Left lung (tissue), 10 donors: ENCODE measurements around the gene CAPRIN2. TPM values are rescaled to one million over a fixed set of nuclear protein-coding genes. Genes with fewer than 3 reads are reported as not detected.

ENCODE experiments used
- ATAC-seq: fragments of 200-7000 bp; cut with Tn5 transposase; one replicate; pipeline ENCODE4 v1.9.1; 2020; ENCODE audit warnings: moderate library complexity
- DNase-seq, 4 donors: peaks; one replicate each; pipeline ENCODE4 v3.0.0-alpha.2; 2013 to 2020
- H3K27ac ChIP-seq, 2 donors: fragments of 200-600 bp; sonication (generic) in 1 of 2; one replicate each; pipeline versions ENCODE4 v1.5.0 to v1.8.0; 2020 to 2021
- H3K27me3 ChIP-seq, 2 donors: fragments of 200-600 bp; sonication (generic) in 1 of 2; one replicate each; pipeline versions ENCODE4 v1.5.0 to v1.8.0; 2020 to 2021
- H3K36me3 ChIP-seq, 2 donors: fragments of 200-600 bp; sonication (generic) in 1 of 2; one replicate each; pipeline versions ENCODE4 v1.5.0 to v1.8.0; 2020 to 2021
- H3K4me1 ChIP-seq, 2 donors: fragments of 200-600 bp; one replicate each; pipeline ENCODE4 v1.8.0; 2021
- H3K4me3 ChIP-seq, 2 donors: fragments of 200-600 bp; sonication (generic) in 1 of 2; one replicate each; pipeline versions ENCODE4 v1.5.0 to v1.8.0; 2020 to 2021; ENCODE audit warnings: mild to moderate bottlenecking in 1 of 2
- H3K9me3 ChIP-seq, 2 donors: fragments of 200-600 bp; sonication (generic) in 1 of 2; one replicate each; pipeline versions ENCODE4 v1.5.0 to v1.8.0; 2020 to 2021
- intact Hi-C, 2 donors: fragments of 100-400 bp; cut with DNase I; formaldehyde crosslinking; loops; one replicate each; pipeline versions ENCODE4 v1.11.2 to v1.14.2; 2022
- polyA plus RNA-seq, 6 donors: library from polyadenylated mRNA; unstranded; fragments of 120-200 nt; gene quantifications; one replicate each; pipeline ENCODE4 v1.2.1, GENCODE V29; 2013; ENCODE audit not compliant: insufficient read length in 6 of 6
- total RNA-seq, 2 donors: library from RNA; stranded (reverse); fragmentation: NEBNext Ultra II Directional; extraction: Animal tissue kit (Norgen Biotek cat#: 25700); gene quantifications; one replicate each; pipeline ENCODE4 v1.2.1, GENCODE V29; 2021
- TF ChIP-seq, protein P1 (sequence below), 2 donors: fragments of 200-600 bp; sonication (generic) in 1 of 2; IDR thresholded peaks; one replicate each; pipeline versions ENCODE4 v1.5.0 to v1.8.0; 2021; ENCODE audit warnings: antibody characterized with exemption in 2 of 2
- donor health status: DM: no; HTN: yes; CAD: no.
- donor health status: DM: no; HTN: no; CAD: no.

CAPRIN2 gene
- total and polyA plus RNA-seq, 8 donors, result 16.4 to 66.3 (median 46.0) TPM

DNA sequence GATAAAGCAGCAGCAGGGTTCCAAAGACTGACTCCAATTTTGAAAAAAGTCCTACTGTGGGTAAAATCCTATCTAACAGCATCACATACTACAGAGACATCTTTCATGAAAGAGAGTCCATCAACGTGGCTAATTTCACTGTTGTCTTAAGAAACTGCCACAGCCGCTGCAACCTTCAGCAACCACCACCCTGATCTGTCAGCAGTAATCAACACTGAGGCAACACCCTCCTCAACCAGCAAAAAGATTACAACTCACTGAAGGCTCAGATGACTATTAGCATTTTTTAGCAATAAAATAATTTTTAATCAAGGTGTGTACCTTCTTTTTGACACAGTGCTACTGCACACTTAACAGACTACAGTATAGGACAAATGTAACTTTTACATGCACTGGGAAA, 6.6 kb downstream of the CAPRIN2 start:
- ATAC-seq (no peak), DNase-seq (no peak)
- peaks cover 0 to 6% of the 10 kb centered on the region in 2 donors for H3K4me1 ChIP-seq
- H3K9me3 ChIP-seq, result no peaks in the 10 kb centered on the region
- H3K27ac ChIP-seq, result no peak overlapping the region
- no peaks in the 10 kb centered on the region for H3K27me3 ChIP-seq
- H3K36me3 ChIP-seq, result peaks cover 0 to 14% of the 10 kb centered on the region in 2 donors
- no peak overlapping the region for H3K4me3 ChIP-seq
- intact Hi-C loops, result no loop called here
- TF ChIP-seq, protein P1, sequence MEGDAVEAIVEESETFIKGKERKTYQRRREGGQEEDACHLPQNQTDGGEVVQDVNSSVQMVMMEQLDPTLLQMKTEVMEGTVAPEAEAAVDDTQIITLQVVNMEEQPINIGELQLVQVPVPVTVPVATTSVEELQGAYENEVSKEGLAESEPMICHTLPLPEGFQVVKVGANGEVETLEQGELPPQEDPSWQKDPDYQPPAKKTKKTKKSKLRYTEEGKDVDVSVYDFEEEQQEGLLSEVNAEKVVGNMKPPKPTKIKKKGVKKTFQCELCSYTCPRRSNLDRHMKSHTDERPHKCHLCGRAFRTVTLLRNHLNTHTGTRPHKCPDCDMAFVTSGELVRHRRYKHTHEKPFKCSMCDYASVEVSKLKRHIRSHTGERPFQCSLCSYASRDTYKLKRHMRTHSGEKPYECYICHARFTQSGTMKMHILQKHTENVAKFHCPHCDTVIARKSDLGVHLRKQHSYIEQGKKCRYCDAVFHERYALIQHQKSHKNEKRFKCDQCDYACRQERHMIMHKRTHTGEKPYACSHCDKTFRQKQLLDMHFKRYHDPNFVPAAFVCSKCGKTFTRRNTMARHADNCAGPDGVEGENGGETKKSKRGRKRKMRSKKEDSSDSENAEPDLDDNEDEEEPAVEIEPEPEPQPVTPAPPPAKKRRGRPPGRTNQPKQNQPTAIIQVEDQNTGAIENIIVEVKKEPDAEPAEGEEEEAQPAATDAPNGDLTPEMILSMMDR (IDR thresholded peaks at IDR 0.05), result no peak

DNA sequence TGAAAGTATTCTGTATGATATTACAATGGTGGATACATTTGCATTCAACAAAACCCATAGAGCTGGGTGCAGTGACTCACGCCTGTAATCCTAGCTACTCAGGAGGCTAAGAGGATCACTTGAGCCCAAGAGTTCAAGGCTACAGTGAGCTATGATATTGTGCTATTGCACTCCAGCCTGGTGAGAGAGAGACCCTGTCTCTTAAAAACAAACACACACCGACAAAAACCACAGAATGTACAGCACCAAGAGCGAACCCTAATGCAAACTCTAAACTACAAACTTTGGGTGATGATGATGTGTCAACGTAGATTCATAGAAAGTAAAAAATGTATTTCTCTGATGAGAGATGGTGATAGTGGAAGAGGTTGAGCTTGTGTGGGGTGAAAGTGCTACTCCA, 8.6 kb downstream of the CAPRIN2 start:
- ATAC-seq (peak; percentile 90), DNase-seq (no peak)
- Histone ChIP-seq H3K27ac (no peak overlapping the region), H3K4me3 (no peak overlapping the region), H3K9me3 (no peaks in the 10 kb centered on the region), H3K36me3 (peaks cover 0 to 14% of the 10 kb centered on the region in 2 donors), H3K27me3 (no peaks in the 10 kb centered on the region), H3K4me1 (peaks cover 0 to 5% of the 10 kb centered on the region in 2 donors)
- TF ChIP-seq, protein P1 (IDR thresholded peaks at IDR 0.05), result no peak
- intact Hi-C loops, result no loop called here

GRCh38 chr12:30744321-30744720, 10.4 kb downstream of the CAPRIN2 start:
- no peaks in the 10 kb centered on the region for H3K27me3 ChIP-seq
- intact Hi-C loops, result no loop called here
- TF ChIP-seq, protein P1 (IDR thresholded peaks at IDR 0.05), result no peak
- no peak for DNase-seq
- no peaks in the 10 kb centered on the region for H3K9me3 ChIP-seq
- H3K4me3 ChIP-seq, result no peak overlapping the region
- peaks cover 0 to 14% of the 10 kb centered on the region in 2 donors for H3K36me3 ChIP-seq
- peaks cover 0 to 5% of the 10 kb centered on the region in 2 donors for H3K4me1 ChIP-seq
- ATAC-seq, result no peak
- no peak overlapping the region for H3K27ac ChIP-seq

GRCh38 chr12:30740274-30740673, 14.5 kb downstream of the CAPRIN2 start:
- Histone ChIP-seq H3K4me3 (no peak overlapping the region), H3K4me1 (no peaks in the 10 kb centered on the region), H3K9me3 (no peaks in the 10 kb centered on the region), H3K27ac (peak overlapping the region in 1 of 2 donors; percentile 5), H3K27me3 (no peaks in the 10 kb centered on the region), H3K36me3 (no peaks in the 10 kb centered on the region)
- ATAC-seq (peak; percentile 74), DNase-seq (no peak)
- TF ChIP-seq, protein P1 (IDR thresholded peaks at IDR 0.05), result no peak
- intact Hi-C loops, result no loop called here

- no peaks in the 10 kb centered on the region for H3K36me3 ChIP-seq
- intact Hi-C loops, result no loop called here
- DNase-seq (no peak), ATAC-seq (no peak)
- H3K27me3 ChIP-seq, result no peaks in the 10 kb centered on the region
- H3K4me3 ChIP-seq, result no peak overlapping the region
- H3K27ac ChIP-seq, result no peak overlapping the region
- TF ChIP-seq, protein P1 (IDR thresholded peaks at IDR 0.05), result no peak
- H3K9me3 ChIP-seq, result no peaks in the 10 kb centered on the region
- H3K4me1 ChIP-seq, result no peaks in the 10 kb centered on the region
Observed at GRCh38 chr12:30739020-30739419, 15.7 kb downstream of the CAPRIN2 start.
